ENCODE measurements around the gene TUBE1.

The TUBE1 gene

DNA sequence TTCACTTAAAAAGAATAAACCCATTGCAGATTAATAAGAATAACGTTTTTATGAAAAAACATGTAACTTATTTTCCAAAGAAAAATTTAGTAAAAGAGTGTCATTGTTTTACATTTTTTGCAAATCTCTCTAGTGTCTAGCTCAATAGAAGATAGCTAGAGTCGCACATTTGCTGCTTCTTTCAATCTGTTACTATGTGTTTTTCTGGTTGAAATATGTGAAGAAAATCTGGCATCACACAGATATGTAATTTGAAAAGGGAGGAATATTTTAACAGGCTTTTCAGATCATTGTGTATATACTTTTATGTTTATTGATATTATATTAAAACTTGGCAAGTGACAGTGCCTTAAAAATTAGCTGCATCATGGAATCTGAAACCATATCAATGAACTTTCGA lies 24.3 kb downstream of the TUBE1 start:
- H3F3A ChIP-seq (ENCODE audit: insufficient read depth) = no peaks in the 10 kb centered on the region
- no peaks in the 10 kb centered on the region for H3K9me3 ChIP-seq (ENCODE audit: insufficient read depth, low read length)
- TF ChIP-seq EZH2phosphoT487 (conservative IDR thresholded peaks at IDR 0.05; ENCODE audit: low read length) = no peak
- TF ChIP-seq, protein P1, sequence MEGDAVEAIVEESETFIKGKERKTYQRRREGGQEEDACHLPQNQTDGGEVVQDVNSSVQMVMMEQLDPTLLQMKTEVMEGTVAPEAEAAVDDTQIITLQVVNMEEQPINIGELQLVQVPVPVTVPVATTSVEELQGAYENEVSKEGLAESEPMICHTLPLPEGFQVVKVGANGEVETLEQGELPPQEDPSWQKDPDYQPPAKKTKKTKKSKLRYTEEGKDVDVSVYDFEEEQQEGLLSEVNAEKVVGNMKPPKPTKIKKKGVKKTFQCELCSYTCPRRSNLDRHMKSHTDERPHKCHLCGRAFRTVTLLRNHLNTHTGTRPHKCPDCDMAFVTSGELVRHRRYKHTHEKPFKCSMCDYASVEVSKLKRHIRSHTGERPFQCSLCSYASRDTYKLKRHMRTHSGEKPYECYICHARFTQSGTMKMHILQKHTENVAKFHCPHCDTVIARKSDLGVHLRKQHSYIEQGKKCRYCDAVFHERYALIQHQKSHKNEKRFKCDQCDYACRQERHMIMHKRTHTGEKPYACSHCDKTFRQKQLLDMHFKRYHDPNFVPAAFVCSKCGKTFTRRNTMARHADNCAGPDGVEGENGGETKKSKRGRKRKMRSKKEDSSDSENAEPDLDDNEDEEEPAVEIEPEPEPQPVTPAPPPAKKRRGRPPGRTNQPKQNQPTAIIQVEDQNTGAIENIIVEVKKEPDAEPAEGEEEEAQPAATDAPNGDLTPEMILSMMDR (IDR thresholded peaks at IDR 0.05; ENCODE audit: insufficient read depth, low read length, poor library complexity, severe bottlenecking) = no peak
- H3K9me2 ChIP-seq (replicated peaks; ENCODE audit: insufficient read depth, low read length) = no peaks in the 10 kb centered on the region
- H3K36me3 ChIP-seq (ENCODE audit: low read length) = no peaks in the 10 kb centered on the region
- H3K27me3 ChIP-seq (ENCODE audit: low read length) = no peaks in the 10 kb centered on the region
- H3K4me3 ChIP-seq (ENCODE audit: insufficient read depth, low read length, poor library complexity, severe bottlenecking) = no peak overlapping the region
- H3K4me2 ChIP-seq (ENCODE audit: low read depth, low read length, poor library complexity, severe bottlenecking) = no peak overlapping the region
- no peak overlapping the region for H3K9ac ChIP-seq (ENCODE audit: low read length)
- H3K79me2 ChIP-seq (ENCODE audit: insufficient read depth, low read length) = no peaks in the 10 kb centered on the region
- H4K20me1 ChIP-seq (ENCODE audit: low read depth, low read length) = no peaks in the 10 kb centered on the region
- H3K27ac ChIP-seq (ENCODE audit: low read depth, low read length) = no peak overlapping the region
- no peak overlapping the region for H2AFZ ChIP-seq (ENCODE audit: low read depth, low read length, severe bottlenecking)

DNA sequence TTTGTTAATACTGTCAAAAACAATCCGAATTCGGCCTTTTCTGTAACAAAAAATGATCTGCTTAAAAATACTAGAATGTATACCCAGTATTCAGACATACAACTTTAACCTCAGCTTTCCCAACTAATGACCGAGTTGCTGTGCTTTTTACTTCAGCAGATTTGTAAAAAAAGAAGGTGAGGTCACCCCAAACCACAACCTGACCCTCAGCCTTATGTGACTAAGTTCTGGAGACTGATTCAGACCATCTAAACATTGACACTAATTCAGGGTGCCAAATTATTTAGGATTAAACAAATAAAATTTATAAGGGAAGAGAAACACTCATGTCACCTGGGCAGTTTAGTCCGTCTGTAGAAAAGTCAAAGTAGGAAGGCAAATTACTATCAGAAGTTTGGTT lies 25.7 kb downstream of the TUBE1 start:
- Histone ChIP-seq H2AFZ (ENCODE audit: low read depth, low read length, severe bottlenecking) (no peak overlapping the region), H3K36me3 (ENCODE audit: low read length) (no peaks in the 10 kb centered on the region), H3K9ac (ENCODE audit: low read length) (no peak overlapping the region), H3K4me3 (ENCODE audit: insufficient read depth, low read length, poor library complexity, severe bottlenecking) (no peak overlapping the region), H3K4me2 (ENCODE audit: low read depth, low read length, poor library complexity, severe bottlenecking) (no peak overlapping the region), H3K27ac (ENCODE audit: low read depth, low read length) (no peak overlapping the region), H3K27me3 (ENCODE audit: low read length) (no peaks in the 10 kb centered on the region), H3K9me3 (ENCODE audit: insufficient read depth, low read length) (no peaks in the 10 kb centered on the region), H4K20me1 (ENCODE audit: low read depth, low read length) (no peaks in the 10 kb centered on the region), H3F3A (ENCODE audit: insufficient read depth) (no peaks in the 10 kb centered on the region), H3K9me2 (replicated peaks; ENCODE audit: insufficient read depth, low read length) (no peaks in the 10 kb centered on the region), H3K79me2 (ENCODE audit: insufficient read depth, low read length) (no peaks in the 10 kb centered on the region)
- TF ChIP-seq EZH2phosphoT487 (conservative IDR thresholded peaks at IDR 0.05; ENCODE audit: low read length) = no peak
- TF ChIP-seq, protein P1 (IDR thresholded peaks at IDR 0.05; ENCODE audit: insufficient read depth, low read length, poor library complexity, severe bottlenecking) = no peak

DNA sequence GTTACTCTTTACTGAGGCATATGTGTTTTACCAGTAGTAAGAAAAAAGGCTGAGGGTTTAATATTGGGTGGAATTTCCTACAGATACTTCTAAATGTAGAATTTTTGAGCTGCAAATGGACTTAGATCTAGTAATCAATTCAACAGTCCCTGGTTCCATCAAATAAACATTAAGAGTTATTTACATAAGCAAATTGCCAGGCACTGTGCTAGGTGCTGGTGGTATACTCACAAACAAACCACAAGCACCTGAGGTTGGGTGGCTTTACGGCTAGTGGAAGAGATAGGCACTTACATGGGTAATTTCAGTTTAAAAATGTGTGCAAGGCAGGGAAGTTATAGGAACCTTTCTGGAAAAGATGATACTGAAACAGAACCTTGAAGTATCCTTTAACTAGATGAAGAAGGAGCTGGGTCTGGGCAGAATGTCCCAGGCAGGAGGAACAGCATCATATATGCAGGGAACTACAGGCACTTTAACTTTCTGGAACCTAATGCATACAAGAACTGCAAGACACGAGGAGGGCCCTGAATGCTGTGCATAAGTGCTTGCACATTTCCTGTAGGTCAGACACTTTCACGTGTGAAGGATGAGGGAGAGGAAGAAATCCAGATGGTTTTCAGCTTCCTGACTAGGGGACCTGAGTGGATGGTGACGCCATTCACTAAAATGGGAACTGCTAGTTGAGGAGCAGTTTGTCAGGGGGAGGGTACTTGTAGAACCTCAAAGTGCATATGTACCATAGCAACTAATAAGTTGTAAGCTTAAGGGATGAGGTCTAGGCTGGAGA lies 28.8 kb downstream of the TUBE1 start:
- Histone ChIP-seq H3K79me2 (ENCODE audit: insufficient read depth, low read length) (no peaks in the 10 kb centered on the region), H3K9ac (ENCODE audit: low read length) (no peak overlapping the region), H3K27ac (ENCODE audit: low read depth, low read length) (no peak overlapping the region), H4K20me1 (ENCODE audit: low read depth, low read length) (no peaks in the 10 kb centered on the region), H3K9me3 (ENCODE audit: insufficient read depth, low read length) (no peaks in the 10 kb centered on the region), H3K4me3 (ENCODE audit: insufficient read depth, low read length, poor library complexity, severe bottlenecking) (no peak overlapping the region), H3K27me3 (ENCODE audit: low read length) (no peaks in the 10 kb centered on the region), H3F3A (ENCODE audit: insufficient read depth) (no peaks in the 10 kb centered on the region), H3K4me2 (ENCODE audit: low read depth, low read length, poor library complexity, severe bottlenecking) (no peak overlapping the region), H3K36me3 (ENCODE audit: low read length) (no peaks in the 10 kb centered on the region), H3K9me2 (replicated peaks; ENCODE audit: insufficient read depth, low read length) (no peaks in the 10 kb centered on the region), H2AFZ (ENCODE audit: low read depth, low read length, severe bottlenecking) (no peak overlapping the region)
- TF ChIP-seq EZH2phosphoT487 (conservative IDR thresholded peaks at IDR 0.05; ENCODE audit: low read length) = no peak
- TF ChIP-seq, protein P1 (IDR thresholded peaks at IDR 0.05; ENCODE audit: insufficient read depth, low read length, poor library complexity, severe bottlenecking) = no peak
